Measurements from ENCODE around the gene ELP6.
"Not testable (repeated sequence)": the region's sequence is repeated elsewhere in the genome, so short reads cannot be mapped to it uniquely, and the experiment has no call there.

Gene ELP6

GRCh38 chr3:47515100-47515499, 1.6 kb upstream of the ELP6 start:
- no peak for DNase-seq (ENCODE audit: low read depth)
- TF ChIP-seq, protein P1, sequence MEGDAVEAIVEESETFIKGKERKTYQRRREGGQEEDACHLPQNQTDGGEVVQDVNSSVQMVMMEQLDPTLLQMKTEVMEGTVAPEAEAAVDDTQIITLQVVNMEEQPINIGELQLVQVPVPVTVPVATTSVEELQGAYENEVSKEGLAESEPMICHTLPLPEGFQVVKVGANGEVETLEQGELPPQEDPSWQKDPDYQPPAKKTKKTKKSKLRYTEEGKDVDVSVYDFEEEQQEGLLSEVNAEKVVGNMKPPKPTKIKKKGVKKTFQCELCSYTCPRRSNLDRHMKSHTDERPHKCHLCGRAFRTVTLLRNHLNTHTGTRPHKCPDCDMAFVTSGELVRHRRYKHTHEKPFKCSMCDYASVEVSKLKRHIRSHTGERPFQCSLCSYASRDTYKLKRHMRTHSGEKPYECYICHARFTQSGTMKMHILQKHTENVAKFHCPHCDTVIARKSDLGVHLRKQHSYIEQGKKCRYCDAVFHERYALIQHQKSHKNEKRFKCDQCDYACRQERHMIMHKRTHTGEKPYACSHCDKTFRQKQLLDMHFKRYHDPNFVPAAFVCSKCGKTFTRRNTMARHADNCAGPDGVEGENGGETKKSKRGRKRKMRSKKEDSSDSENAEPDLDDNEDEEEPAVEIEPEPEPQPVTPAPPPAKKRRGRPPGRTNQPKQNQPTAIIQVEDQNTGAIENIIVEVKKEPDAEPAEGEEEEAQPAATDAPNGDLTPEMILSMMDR (conservative IDR thresholded peaks at IDR 0.05; ENCODE audit: control insufficient read depth, insufficient read depth, low read depth, low read length) = no peak
- no peak overlapping the region for H3K4me3 ChIP-seq (ENCODE audit: control insufficient read depth, low read depth, low read length)

DNA sequence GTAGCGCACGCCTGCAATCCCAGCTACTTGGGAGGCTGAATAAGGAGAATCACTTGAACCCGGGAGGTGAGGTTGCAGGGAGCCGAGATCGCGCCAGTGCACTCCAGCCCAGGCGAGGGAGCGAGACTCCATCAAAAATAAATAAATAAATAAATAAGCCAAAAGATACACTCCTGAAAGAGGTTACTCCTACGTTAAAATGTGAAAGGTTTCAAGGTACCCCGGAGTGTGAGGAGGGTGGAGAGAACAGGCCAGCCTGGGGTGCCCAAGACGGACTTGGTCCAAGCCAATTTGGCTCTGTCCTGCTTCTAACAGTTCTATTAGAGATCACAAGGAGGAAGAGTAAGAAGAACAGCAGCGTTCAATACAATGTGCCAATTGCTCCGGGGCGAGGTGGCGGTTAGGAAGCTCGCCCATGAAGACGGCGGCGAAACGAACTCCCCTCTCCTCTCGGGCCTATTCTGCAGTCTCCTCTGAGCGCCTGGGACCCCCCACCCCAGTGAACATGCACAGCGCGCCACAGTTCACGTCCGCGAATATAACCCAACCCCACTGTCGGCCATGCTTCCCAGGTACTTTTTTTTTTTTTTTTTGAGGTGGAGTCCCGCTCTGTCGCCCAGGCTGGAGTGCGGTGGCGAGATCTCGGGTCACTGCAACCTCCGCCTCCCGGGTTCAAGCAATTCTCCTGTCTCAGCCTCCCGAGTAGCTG, 942 bp downstream of the ELP6 start:
- TF ChIP-seq, protein P1 (conservative IDR thresholded peaks at IDR 0.05; ENCODE audit: control insufficient read depth, insufficient read depth, low read depth, low read length) = no peak
- peak; percentile 25 for DNase-seq (ENCODE audit: low read depth)
- peak overlapping the region; percentile 86 for H3K4me3 ChIP-seq (ENCODE audit: control insufficient read depth, low read depth, low read length)

- not testable (repeated sequence) for H3K4me3 ChIP-seq (ENCODE audit: control insufficient read depth, low read depth, low read length); DNase-seq (ENCODE audit: low read depth)
These were observed 8.2 kb downstream of the ELP6 start for GRCh38 chr3:47505267-47505666.

DNA sequence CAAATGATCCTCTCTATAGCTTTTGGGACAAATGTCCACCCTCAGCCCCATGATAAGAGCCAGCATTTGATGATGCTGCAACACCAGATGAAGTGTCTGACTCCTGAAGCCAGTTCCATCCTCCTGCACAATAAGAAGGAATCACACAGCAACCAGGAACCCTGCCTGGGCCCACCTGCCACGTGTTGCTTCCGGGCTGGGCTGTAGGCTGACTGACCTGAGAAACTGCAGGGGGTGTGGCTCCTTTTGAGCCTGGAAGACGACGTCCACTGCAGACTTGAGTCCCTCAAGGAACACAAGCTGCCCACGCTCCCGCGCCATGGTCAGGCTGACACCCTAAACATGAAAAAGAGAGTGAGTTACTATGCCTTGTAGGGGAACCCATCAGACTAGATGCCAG, 9.4 kb downstream of the ELP6 start:
- no peak overlapping the region for H3K4me3 ChIP-seq (ENCODE audit: control insufficient read depth, low read depth, low read length)
- TF ChIP-seq, protein P1 (conservative IDR thresholded peaks at IDR 0.05; ENCODE audit: control insufficient read depth, insufficient read depth, low read depth, low read length) = no peak
- no peak for DNase-seq (ENCODE audit: low read depth)

DNA sequence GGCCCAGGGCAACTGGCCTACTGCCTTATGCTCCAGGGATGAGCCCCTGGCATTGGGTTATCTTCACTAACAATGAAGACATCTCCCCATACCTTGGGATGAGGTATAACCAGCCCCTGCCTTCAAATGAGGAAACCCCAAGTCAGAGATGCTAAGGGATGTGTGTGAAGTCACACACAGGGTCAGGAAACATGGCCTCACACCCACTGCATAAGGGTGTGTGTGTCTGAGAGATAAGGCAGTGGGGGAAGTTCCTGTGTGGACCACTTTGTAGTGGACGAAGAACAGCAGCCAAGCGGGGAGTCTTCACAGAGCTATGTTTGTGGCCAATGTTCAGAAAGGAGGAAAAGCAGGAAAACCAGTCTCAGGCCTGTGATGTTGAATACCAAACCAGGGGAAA, 10.5 kb downstream of the ELP6 start:
- no peak overlapping the region for H3K4me3 ChIP-seq (ENCODE audit: control insufficient read depth, low read depth, low read length)
- DNase-seq (ENCODE audit: low read depth) = no peak
- TF ChIP-seq, protein P1 (conservative IDR thresholded peaks at IDR 0.05; ENCODE audit: control insufficient read depth, insufficient read depth, low read depth, low read length) = no peak

DNA sequence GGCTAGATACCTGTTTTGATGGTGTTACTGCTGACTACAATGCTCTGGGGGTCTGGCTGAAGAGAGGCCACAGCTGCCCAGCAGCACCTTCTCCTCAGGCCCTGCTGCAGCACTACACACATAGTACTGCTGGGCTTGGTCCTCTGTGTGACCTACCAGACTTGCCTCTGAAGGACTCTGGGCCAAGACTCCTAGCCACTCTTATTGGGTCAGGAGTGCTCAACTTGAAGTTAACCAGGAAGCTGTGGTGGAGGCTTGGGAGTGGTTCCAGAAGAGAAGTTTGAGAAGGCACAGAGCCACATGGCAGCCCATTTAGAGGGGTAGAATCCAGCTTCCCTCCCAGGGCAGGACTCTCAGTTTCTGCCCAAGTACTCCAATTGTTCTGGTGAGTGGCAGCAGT, 16.6 kb downstream of the ELP6 start:
- DNase-seq (ENCODE audit: low read depth) = no peak
- TF ChIP-seq, protein P1 (conservative IDR thresholded peaks at IDR 0.05; ENCODE audit: control insufficient read depth, insufficient read depth, low read depth, low read length) = no peak
- no peak overlapping the region for H3K4me3 ChIP-seq (ENCODE audit: control insufficient read depth, low read depth, low read length)

DNA sequence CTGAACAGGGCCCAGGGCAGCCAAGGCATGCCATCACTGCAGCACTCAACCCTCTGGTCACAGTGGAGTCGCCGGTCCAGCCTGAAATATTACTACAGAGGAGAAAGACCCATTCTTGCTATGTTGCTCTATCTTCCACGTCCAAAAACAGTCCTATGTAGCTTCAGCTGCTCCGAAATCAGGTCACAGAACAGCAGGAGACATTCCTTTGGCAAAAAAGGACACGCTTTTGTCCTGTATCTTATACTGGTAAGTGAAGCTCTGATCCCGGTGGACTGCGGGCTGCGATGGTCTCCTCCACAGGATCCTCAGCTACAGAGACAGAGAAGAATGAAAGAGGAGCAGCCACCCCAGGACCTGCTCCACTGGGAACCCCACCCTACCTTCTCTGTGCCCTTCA, 17.6 kb downstream of the ELP6 start:
- TF ChIP-seq, protein P1 (conservative IDR thresholded peaks at IDR 0.05; ENCODE audit: control insufficient read depth, insufficient read depth, low read depth, low read length) = no peak
- DNase-seq (ENCODE audit: low read depth) = no peak
- H3K4me3 ChIP-seq (ENCODE audit: control insufficient read depth, low read depth, low read length) = no peak overlapping the region
